Muscle of leg (tissue), 11 donors: ENCODE data around the gene E2F1. TPM values are rescaled to one million over a fixed set of nuclear protein-coding genes. Genes with fewer than 3 reads are reported as not detected.

ENCODE experiments used
- DNase-seq: peaks from one replicate; pipeline ENCODE4 v3.0.0; 2013
- H3K27ac ChIP-seq: one replicate; pipeline ENCODE4 v1.5.1; 2013; ENCODE audit warnings: mild to moderate bottlenecking, low read length, control low read depth
- H3K27me3 ChIP-seq: one replicate; pipeline ENCODE4 v1.6.1; 2013; ENCODE audit warnings: low read length; ENCODE audit not compliant: control insufficient read depth, insufficient read depth
- H3K36me3 ChIP-seq: one replicate; pipeline ENCODE4 v1.6.1; 2013; ENCODE audit warnings: low read length; ENCODE audit not compliant: control insufficient read depth, insufficient read depth
- H3K4me1 ChIP-seq: one replicate; pipeline ENCODE4 v1.6.1; 2013; ENCODE audit warnings: low read length; ENCODE audit not compliant: control insufficient read depth, insufficient read depth
- H3K4me3 ChIP-seq: one replicate; pipeline ENCODE4 v1.5.1; 2013; ENCODE audit warnings: low read length, control low read depth
- H3K9me3 ChIP-seq: replicated peaks from 2 replicates; pipeline ENCODE4 v1.6.1; 2013; ENCODE audit warnings: low read depth, low read length; ENCODE audit not compliant: control insufficient read depth
- WGBS: methylation state at CpG from one replicate; pipeline ENCODE4 v1.1.5; 2013; ENCODE audit warnings: missing lambda C conversion rate; ENCODE audit not compliant: insufficient coverage; 5-methylcytosine and 5-hydroxymethylcytosine counted together
- polyA plus RNA-seq, 8 donors: library from polyadenylated mRNA; unstranded; fragments of 120-200 nt; gene quantifications; one replicate each; pipeline versions ENCODE4 v1.2.1 to v1.2.3, GENCODE V29; 2013; ENCODE audit warnings: inconsistent platforms in 1 of 8, low replicate concordance in 1 of 8; ENCODE audit not compliant: insufficient read length in 8 of 8, insufficient read depth in 1 of 8
- total RNA-seq: library from RNA; stranded (reverse); fragments of 120-200 nt; gene quantifications from one replicate; pipeline ENCODE4 v1.2.4, GENCODE V29; 2013

E2F1 gene
- total and polyA plus RNA-seq, 9 donors: 7.8 to 16.7 (median 12.8) TPM

DNA sequence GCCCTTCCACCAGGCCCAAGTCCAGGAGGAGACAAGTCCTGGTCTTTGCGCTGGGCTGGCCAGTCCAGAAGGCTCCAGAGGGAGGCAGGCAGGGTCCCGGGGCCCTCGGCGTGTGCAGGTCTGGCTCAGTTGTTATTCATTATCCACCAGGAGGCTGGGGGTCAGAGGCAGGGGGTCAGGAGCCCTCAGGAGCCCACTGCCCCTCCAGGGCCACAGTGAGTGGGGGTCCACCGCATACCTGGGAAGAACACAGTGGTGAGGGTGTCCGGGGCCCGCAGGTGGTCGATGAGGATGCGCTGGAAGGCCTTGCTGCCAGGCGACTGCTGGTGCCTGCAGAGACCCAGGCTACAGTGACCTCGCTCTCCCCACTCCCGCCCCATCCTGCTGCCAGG lies 28.5 kb downstream of the E2F1 start:
- 72% methylated on average over 5 of the region's 12 CpGs for WGBS
- Histone ChIP-seq H3K27ac (no peak overlapping the region), H3K27me3 (peaks cover 2% of the 10 kb centered on the region), H3K4me3 (no peak overlapping the region), H3K9me3 (no peaks in the 10 kb centered on the region), H3K4me1 (peaks cover 11% of the 10 kb centered on the region), H3K36me3 (peaks cover 38% of the 10 kb centered on the region)
- peak; percentile 6 for DNase-seq

DNA sequence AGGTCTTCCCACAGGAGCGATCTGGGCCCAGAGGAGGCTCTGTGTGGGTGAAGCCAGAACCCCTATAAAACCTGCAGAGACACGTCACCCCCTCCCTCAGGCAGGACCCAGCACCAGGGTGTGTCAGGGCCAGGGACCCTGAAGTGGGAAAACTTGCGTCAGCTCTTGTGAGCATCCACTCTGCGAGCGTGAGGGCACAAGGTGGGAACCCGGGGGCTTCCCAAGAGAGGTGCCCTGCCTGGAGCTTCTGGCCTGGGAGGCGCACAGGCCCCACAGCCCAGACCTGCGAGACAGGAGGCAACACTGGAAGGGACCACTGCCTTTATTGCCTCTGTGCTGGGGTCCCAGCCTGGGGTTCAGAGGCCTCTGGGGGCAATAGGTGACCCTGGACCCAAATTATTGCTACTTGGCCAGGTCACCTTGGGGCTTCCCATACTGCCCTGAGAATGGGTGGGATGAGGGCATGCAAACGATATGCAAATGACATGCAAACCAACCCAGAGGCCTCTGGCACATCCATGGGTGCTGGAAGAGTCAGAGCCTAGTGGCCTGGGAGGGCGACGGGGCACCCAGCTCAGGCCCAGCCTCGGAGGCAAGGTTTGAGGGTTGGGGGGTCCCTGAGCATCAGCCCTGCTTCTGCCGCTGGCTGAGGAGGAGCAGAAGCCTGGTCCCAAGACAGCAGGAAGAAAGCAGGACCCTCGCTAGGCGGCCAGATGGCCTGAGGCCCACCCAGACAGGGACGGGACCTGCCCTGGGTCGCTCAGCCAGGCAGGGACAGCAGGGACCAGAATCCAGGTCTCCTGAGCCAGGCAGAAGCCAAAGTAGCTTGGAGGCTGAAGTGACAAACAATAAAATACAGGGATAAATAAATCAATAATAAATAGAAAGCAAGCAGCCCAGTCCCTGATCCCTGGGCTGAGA lies 29.1 kb downstream of the E2F1 start:
- Histone ChIP-seq H3K9me3 (no peaks in the 10 kb centered on the region), H3K4me3 (no peak overlapping the region), H3K27ac (no peak overlapping the region), H3K4me1 (peaks cover 10% of the 10 kb centered on the region), H3K36me3 (peaks cover 38% of the 10 kb centered on the region), H3K27me3 (peaks cover 2% of the 10 kb centered on the region)
- 84% methylated on average over 11 of the region's 17 CpGs for WGBS
- DNase-seq: no peak

DNA sequence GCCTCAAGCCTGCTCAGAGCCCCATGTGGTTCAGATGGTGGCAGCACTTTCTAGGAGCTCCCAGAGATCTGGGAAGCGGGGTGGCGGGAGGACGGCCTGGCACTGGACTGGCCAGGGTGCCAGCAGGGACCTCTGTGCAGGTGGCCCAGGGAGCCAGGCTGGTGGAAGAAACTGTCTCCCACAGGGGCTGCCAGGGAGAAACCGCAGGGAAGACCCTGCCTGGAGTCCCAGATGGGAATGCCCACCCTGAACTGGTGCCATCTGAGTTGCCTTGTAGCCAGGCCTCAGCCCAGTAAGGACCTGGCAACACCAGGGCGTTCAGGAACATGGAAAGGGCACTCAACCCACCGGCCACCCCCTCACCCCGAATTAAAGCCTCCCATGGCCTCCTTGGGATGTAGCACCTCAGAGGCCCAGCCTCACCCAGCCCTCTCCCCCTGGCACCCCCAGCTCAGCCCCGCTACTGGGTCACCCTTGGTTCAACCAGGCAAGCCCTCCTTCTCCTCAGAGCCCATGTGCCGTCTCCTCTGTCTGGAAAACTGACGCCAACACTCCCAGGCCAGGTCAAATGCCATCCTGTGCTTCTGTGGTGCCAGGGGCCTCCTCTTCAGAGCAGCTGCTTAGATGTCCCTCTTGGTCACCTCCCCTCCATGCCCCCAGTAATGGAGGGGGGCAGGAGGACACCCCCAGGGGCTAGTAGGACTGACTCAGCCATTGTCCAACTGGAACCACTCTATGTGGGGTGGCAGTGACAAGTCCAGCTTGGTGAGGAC lies 30.0 kb downstream of the E2F1 start:
- no peak overlapping the region for H3K4me3 ChIP-seq
- WGBS: 90% methylated on average over 8 of the region's 10 CpGs
- no peak overlapping the region for H3K27ac ChIP-seq
- H3K27me3 ChIP-seq: peaks cover 2% of the 10 kb centered on the region
- H3K9me3 ChIP-seq: no peaks in the 10 kb centered on the region
- H3K4me1 ChIP-seq: peaks cover 12% of the 10 kb centered on the region
- peaks cover 38% of the 10 kb centered on the region for H3K36me3 ChIP-seq
- DNase-seq: peak; percentile 15

DNA sequence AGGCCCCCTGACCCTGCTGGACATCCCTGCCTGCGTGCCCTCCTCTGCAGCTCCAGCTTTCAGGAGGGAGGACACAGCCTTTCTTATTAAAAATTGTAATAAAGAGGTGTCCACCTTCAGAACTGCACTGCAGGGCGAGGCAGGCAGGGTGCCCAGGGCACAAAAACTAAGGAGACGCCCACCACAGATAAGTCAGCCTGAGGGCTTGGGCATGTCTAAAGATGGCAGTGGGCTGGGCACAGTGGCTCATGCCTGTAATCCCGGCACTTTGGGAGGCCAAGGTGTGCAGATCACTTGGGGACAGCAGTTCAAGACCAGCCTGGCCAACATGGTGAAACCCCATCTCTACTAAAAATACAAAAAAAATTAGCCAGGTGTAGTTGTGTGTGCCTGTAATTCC lies 31.0 kb downstream of the E2F1 start:
- DNase-seq: no peak
- Histone ChIP-seq H3K27me3 (peaks cover 2% of the 10 kb centered on the region), H3K4me1 (peaks cover 17% of the 10 kb centered on the region), H3K9me3 (no peaks in the 10 kb centered on the region), H3K4me3 (no peak overlapping the region), H3K27ac (no peak overlapping the region), H3K36me3 (peaks cover 33% of the 10 kb centered on the region)
- WGBS: 74% methylated on average over 2 of the region's 4 CpGs

DNA sequence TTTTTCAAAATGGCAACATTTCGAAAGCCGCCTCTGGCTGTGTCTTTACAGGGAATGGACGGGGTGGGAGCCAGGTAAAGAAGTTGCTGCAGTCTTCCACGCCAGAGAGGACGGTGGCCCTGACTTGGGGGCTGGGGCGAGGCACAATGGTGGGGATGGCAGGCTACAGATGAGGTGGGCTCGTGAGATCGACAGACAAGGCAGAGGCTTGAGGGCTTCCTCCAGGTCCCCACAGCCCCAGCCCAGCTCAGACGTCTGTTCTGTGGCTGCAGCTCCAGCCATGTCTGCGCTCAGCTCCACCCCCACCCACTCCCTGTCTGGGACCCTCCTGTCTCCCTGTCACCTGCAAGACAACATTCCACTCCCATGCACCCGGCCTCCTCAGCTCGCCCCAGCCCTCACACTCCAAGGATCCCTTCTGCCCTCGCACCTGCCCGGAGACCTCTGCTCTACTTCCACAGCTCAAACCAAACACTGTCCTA lies 31.5 kb downstream of the E2F1 start:
- peaks cover 2% of the 10 kb centered on the region for H3K27me3 ChIP-seq
- 64% methylated on average over 13 of the region's 14 CpGs for WGBS
- H3K9me3 ChIP-seq: no peaks in the 10 kb centered on the region
- no peak overlapping the region for H3K4me3 ChIP-seq
- DNase-seq: peak; percentile 7
- peaks cover 29% of the 10 kb centered on the region for H3K36me3 ChIP-seq
- H3K27ac ChIP-seq: no peak overlapping the region
- H3K4me1 ChIP-seq: peaks cover 21% of the 10 kb centered on the region

DNA sequence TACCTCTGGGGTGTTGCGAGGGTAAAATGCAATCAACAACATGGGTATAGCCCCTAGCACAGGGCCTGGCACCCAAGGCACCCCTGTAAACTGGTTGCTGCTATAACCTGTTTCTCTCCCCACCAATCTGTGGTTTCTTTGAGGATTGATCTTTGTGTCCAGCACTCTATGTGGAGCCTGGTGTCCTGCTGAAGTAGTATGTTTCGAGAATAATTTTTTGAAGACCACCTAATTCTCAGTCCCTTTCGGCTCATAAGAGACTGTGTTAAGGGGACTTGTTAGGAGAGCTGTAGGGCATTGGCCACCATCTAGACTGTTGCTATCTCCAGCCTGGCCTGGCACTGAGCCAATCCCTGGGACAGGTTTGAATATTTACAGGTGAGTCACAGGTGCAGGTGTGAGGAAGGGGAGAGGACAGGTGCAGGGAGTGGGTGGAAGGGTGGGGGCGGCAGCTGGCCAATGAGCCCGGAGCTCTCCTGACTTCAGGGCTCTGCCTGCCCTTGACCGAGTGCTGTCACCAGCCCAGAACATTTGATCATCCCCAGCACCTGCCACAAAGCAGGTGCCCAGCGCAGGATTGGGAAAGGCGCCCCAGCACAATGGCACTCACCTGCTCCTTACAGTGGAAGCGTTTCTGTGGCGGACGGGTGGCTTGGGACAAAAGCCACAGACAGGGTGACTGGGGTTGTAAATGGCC lies 32.1 kb downstream of the E2F1 start:
- Histone ChIP-seq H3K27me3 (peaks cover 2% of the 10 kb centered on the region), H3K27ac (no peak overlapping the region), H3K4me1 (peaks cover 27% of the 10 kb centered on the region), H3K4me3 (no peak overlapping the region), H3K36me3 (peaks cover 22% of the 10 kb centered on the region), H3K9me3 (no peaks in the 10 kb centered on the region)
- 81% methylated on average over 6 of the region's 11 CpGs for WGBS
- DNase-seq: peak; percentile 31

DNA sequence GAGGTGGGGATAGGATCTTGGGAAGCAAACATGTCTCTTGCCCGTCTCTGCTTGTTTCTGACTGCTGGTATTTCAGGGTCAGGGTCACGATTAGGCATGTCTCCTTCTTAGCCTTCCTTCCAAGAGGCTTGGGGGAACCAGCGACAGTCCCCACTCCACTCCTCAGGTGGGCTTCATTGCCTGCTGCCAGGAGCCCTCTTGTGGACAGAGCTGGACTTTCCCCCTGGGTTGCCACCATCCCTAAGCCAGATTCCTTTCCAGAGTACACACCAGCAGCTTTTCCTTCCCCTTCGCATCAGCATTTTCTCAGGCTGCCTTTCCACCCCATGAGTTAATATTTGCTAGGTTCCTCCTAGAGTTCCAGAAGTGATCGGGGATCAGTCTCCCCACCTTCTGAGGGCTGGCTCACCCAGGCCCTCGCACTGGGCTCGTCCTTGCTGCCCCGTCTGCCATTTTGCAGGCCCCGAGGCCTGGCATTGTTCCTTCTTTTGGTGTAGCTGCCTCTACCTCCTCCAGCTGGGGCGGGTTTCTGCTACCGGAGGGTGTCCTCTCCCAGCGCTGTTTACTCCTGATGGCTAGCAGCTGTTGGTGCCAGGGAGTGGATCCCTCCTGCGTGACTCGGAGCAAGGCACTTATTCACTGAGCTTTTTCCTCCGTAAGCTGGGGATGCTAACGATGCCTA lies 32.8 kb downstream of the E2F1 start:
- no peaks in the 10 kb centered on the region for H3K9me3 ChIP-seq
- DNase-seq: peak; percentile 80
- H3K27me3 ChIP-seq: peaks cover 2% of the 10 kb centered on the region
- peaks cover 20% of the 10 kb centered on the region for H3K36me3 ChIP-seq
- no peak overlapping the region for H3K27ac ChIP-seq
- peaks cover 33% of the 10 kb centered on the region for H3K4me1 ChIP-seq
- 33% methylated on average over 12 of the region's 16 CpGs for WGBS
- H3K4me3 ChIP-seq: no peak overlapping the region

DNA sequence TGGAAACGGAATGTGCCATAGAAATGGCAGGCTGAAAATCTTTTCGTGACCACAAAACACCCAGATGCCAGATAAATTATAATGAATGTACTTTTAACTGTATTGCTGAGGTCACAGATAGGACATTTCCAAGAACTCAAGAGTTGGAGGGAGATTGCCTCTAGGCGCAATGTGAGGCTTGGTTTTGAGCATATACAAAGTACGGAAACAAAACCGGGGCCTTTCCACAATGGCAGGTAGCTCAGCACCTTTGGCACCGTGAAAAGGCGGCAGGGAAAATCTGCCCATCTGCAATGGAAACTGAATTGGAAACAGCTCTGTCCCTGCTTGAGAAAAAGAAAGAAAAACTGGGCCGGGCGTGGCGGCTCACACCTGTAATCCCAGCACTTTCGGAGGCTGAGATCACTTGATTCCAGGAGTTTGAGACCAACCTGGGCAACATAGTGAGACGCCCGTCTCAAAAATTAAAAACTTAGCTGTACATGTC lies 34.6 kb downstream of the E2F1 start:
- peaks cover 44% of the 10 kb centered on the region for H3K4me1 ChIP-seq
- no peaks in the 10 kb centered on the region for H3K9me3 ChIP-seq
- H3K27me3 ChIP-seq: peaks cover 2% of the 10 kb centered on the region
- no peak overlapping the region for H3K4me3 ChIP-seq
- H3K27ac ChIP-seq: no peak overlapping the region
- H3K36me3 ChIP-seq: peaks cover 6% of the 10 kb centered on the region
- no peak for DNase-seq
- WGBS: 88% methylated on average over 11 of the region's 13 CpGs

DNA sequence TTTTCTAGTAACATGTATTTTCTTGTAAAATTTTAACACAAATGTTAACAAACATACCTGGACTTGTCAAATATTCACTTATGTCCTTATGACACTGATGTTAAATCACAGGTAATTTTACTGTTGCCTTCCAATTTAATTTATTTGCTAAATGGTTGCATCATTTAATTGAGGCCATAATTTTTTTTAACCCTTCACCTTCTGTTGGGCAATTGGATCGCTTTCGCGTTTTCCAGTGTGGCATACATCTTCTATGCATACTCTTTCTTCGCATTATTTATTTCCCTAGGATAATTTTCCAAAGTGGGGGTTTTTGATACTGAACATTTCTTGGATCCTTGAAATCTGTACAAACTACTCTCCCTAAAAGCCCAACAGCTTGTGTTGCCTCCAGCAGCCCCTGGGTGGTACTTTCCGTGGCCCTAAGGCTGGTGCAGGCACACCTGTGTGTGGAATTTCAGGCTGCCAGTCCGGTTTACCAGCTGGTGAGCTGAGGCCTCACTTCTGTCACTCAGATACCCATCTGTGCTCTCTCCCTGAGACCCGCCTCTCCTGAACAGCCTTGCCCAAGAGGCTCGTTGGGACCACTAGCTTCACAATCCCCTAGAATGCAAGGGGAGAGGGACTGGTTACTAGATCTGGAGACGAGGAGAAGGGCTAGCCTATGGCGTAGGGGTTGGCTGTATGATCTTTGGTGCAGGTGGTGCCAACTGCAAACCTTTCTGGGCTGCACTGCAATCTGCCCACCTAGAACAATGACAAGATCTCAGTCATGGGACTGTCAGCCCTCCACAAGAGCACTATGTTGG lies 35.2 kb downstream of the E2F1 start:
- peaks cover 44% of the 10 kb centered on the region for H3K4me1 ChIP-seq
- 72% methylated on average over 2 of the region's 10 CpGs for WGBS
- peak; percentile 9 for DNase-seq
- H3K9me3 ChIP-seq: no peaks in the 10 kb centered on the region
- H3K4me3 ChIP-seq: no peak overlapping the region
- peaks cover 7% of the 10 kb centered on the region for H3K36me3 ChIP-seq
- no peak overlapping the region for H3K27ac ChIP-seq
- H3K27me3 ChIP-seq: peaks cover 2% of the 10 kb centered on the region
